H1 (cell line): ENCODE data around the gene PCDH9. TPM values are rescaled to one million over a fixed set of nuclear protein-coding genes. Genes with fewer than 3 reads are reported as not detected.

Experiments
- CHD7 ChIP-seq: fragments of 300-600 bp; sonication (generic); IDR thresholded peaks from 2 replicates; pipeline ENCODE4 v1.7.1; 2012; ENCODE audit warnings: low read length, moderate library complexity, mild to moderate bottlenecking, inconsistent platforms; ENCODE audit not compliant: insufficient replicate concordance
- RAD21 ChIP-seq, 2 experiments: IDR thresholded peaks in 1 of 2; conservative IDR thresholded peaks in 1 of 2; 2 replicates each; pipeline ENCODE4 v1.6.1; 2011; ENCODE audit warnings: low read depth in 2 of 2, low read length in 2 of 2, improper control_type of control experiment in 1 of 2, inconsistent platforms in 1 of 2, mild to moderate bottlenecking in 1 of 2, moderate library complexity in 1 of 2
- polyA plus RNA-seq, 7 experiments: library from polyadenylated mRNA; depleted of rRNA in 3 of 7; stranded (reverse) in 5 of 7; unstranded in 2 of 7; fragments of >200 nt in 5 of 7; fragments of 200-250 nt in 2 of 7; gene quantifications; 1 replicate in 5 of 7; 2 replicates in 1 of 7; 4 replicates in 1 of 7; pipeline versions ENCODE4 v1.2.1 to v1.2.3, GENCODE V29; 2011 to 2013; ENCODE audit warnings: missing spikeins in 2 of 7, mixed read lengths in 2 of 7
- total RNA-seq: library from RNA; stranded (reverse); fragmentation: NEBNext Ultra II Directional; extraction: Animal tissue kit (Norgen Biotek cat#: 25700); gene quantifications from 2 replicates; pipeline ENCODE4 v1.2.1, GENCODE V29; 2021

Gene PCDH9
- total and polyA plus RNA-seq, 2 of the 8 experiments (the other 6 are each of a cell fraction or from before 2014, with no cell fraction given): 0.12 to 0.60 TPM

DNA sequence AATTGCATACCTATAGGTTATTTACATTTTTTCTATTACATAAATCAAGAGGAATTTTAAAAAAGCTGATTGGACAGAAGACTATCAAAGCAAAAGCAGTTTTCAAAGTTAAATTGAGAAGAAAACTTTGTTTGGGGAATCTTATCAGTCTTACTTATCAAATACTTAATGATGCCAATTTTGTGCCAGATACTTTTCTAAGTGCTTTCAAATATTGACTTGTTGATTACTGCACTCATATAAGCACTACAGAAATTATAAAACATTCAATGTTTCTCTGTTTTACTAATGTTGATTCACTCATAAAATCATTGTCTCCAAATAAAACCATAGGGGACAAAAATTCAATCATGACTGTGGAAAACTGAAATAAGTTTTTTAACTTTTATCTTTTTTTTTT, 36.2 kb downstream of the PCDH9 start (continued):
- TF ChIP-seq CHD7 (no peak), RAD21 (IDR thresholded peaks at IDR 0.05 in 1 of 2, conservative IDR thresholded peaks at IDR 0.05 in 1 of 2; ENCODE audit: low read depth in 2 of 2, low read length in 2 of 2) (no peak)
- TF ChIP-seq, all 59 proteins: peak for 0
